Measurements from ENCODE around the gene L3MBTL3.
"Not testable (repeated sequence)": the region's sequence is repeated elsewhere in the genome, so short reads cannot be mapped to it uniquely, and the experiment has no call there.

L3MBTL3 gene

GRCh38 chr6:130147111-130147510 is 128.7 kb downstream of the L3MBTL3 start:
- DNase-seq, result no peak

- peak; percentile 3 for DNase-seq
Measured at GRCh38 chr6:130148181-130148580, 129.8 kb downstream of the L3MBTL3 start.

GRCh38 chr6:130149016-130149415 is 130.6 kb downstream of the L3MBTL3 start:
- not testable (repeated sequence) for DNase-seq

GRCh38 chr6:130150906-130151305 is 132.5 kb downstream of the L3MBTL3 start:
- no peak for DNase-seq

- DNase-seq, result no peak
Measured at GRCh38 chr6:130152908-130153510, 134.6 kb downstream of the L3MBTL3 start.

- no peak for DNase-seq
Measured at GRCh38 chr6:130156908-130157307, 138.5 kb downstream of the L3MBTL3 start.

- DNase-seq, result no peak
Measured at GRCh38 chr6:130158056-130158455, 139.7 kb downstream of the L3MBTL3 start.

GRCh38 chr6:130158548-130158947 is 140.2 kb downstream of the L3MBTL3 start:
- no peak for DNase-seq

GRCh38 chr6:130159956-130160355 is 141.6 kb downstream of the L3MBTL3 start:
- DNase-seq, result no peak

- DNase-seq, result no peak
Measured at GRCh38 chr6:130161683-130162404, 143.5 kb downstream of the L3MBTL3 start.

GRCh38 chr6:130162421-130162820 is 144.0 kb downstream of the L3MBTL3 start:
- DNase-seq, result no peak

GRCh38 chr6:130163266-130163665 is 144.9 kb downstream of the L3MBTL3 start:
- DNase-seq, result no peak

GRCh38 chr6:130164251-130164650 is 145.9 kb downstream of the L3MBTL3 start:
- no peak for DNase-seq

GRCh38 chr6:130167655-130168054 is 149.3 kb downstream of the L3MBTL3 start:
- DNase-seq, result no peak

- DNase-seq, result not testable (repeated sequence)
Measured at GRCh38 chr6:130170160-130170559, 151.8 kb downstream of the L3MBTL3 start.

GRCh38 chr6:130173377-130174004 is 155.1 kb downstream of the L3MBTL3 start:
- DNase-seq, result not testable (repeated sequence)

- DNase-seq, result no peak
Measured at GRCh38 chr6:130176378-130176777, 158.0 kb downstream of the L3MBTL3 start.

- peak; percentile 18 for DNase-seq
Measured at GRCh38 chr6:130178692-130179091, 160.3 kb downstream of the L3MBTL3 start.

GRCh38 chr6:130182466-130182865 is 164.1 kb downstream of the L3MBTL3 start:
- DNase-seq, result no peak

GRCh38 chr6:130183271-130184222 is 165.2 kb downstream of the L3MBTL3 start:
- DNase-seq, result no peak

- DNase-seq, result no peak
Measured at GRCh38 chr6:130185658-130186057, 167.3 kb downstream of the L3MBTL3 start.

- DNase-seq, result no peak
Measured at GRCh38 chr6:130187335-130188206, 169.2 kb downstream of the L3MBTL3 start.
